ENCODE data around the gene ABCA2.
A peak's percentile ranks its signal among the peaks of the same experiment; 100 is the strongest.

Gene ABCA2

GRCh38 chr9:136992819-136993369 lies 35.1 kb downstream of the ABCA2 start (continued):
- TF ChIP-seq PATZ1 (CRISPR knock-in tag; IDR thresholded peaks at IDR 0.05; ENCODE audit: borderline replicate concordance) (no peak), TOX (CRISPR knock-in tag; IDR thresholded peaks at IDR 0.05; ENCODE audit: borderline replicate concordance) (no peak), ZFP3 (CRISPR knock-in tag; IDR thresholded peaks at IDR 0.05) (no peak), PPARA (CRISPR knock-in tag; IDR thresholded peaks at IDR 0.05; ENCODE audit: borderline replicate concordance) (no peak), CSDC2 (CRISPR knock-in tag; IDR thresholded peaks at IDR 0.05) (no peak)

GRCh38 chr9:136991993-136992818 lies 35.8 kb downstream of the ABCA2 start, which contains the start of gene PAXX:
Gene PAXX (plus strand): TSS chr9:136992422. CDS start chr9:136992444, 22 bp downstream.
- ATAC-seq = peak; percentile 88
- no peak for TF ChIP-seq GLIS3 (CRISPR knock-in tag; IDR thresholded peaks at IDR 0.05)
- TF ChIP-seq ZFP30 (CRISPR knock-in tag; IDR thresholded peaks at IDR 0.05) = no peak
- no peak for TF ChIP-seq ZFP3 (CRISPR knock-in tag; IDR thresholded peaks at IDR 0.05)
- no peak for TF ChIP-seq ESRRG (CRISPR knock-in tag; IDR thresholded peaks at IDR 0.05)
- no peak for TF ChIP-seq ARNTL (CRISPR knock-in tag; IDR thresholded peaks at IDR 0.05; ENCODE audit: borderline replicate concordance, low read depth)
- no peak for TF ChIP-seq POU6F1 (CRISPR knock-in tag; IDR thresholded peaks at IDR 0.05; ENCODE audit: borderline replicate concordance, low read depth)
- TF ChIP-seq BACH2 (CRISPR knock-in tag; IDR thresholded peaks at IDR 0.05; ENCODE audit: borderline replicate concordance) = no peak
- no peak for TF ChIP-seq RARB (CRISPR knock-in tag; IDR thresholded peaks at IDR 0.05)
- TF ChIP-seq CREB5 (CRISPR knock-in tag; IDR thresholded peaks at IDR 0.05; ENCODE audit: low read depth) = no peak

GRCh38 chr9:136990242-136990911 lies 37.7 kb downstream of the ABCA2 start:
- TF ChIP-seq RARB (CRISPR knock-in tag; IDR thresholded peaks at IDR 0.05) (no peak), CSRNP3 (CRISPR knock-in tag; IDR thresholded peaks at IDR 0.05) (no peak), CSDC2 (CRISPR knock-in tag; IDR thresholded peaks at IDR 0.05) (no peak), ZFP3 (CRISPR knock-in tag; IDR thresholded peaks at IDR 0.05) (no peak), BACH2 (CRISPR knock-in tag; IDR thresholded peaks at IDR 0.05; ENCODE audit: borderline replicate concordance) (no peak), ZNF8 (CRISPR knock-in tag; IDR thresholded peaks at IDR 0.05) (no peak), ESRRG (CRISPR knock-in tag; IDR thresholded peaks at IDR 0.05) (no peak), TCF4 (CRISPR knock-in tag; IDR thresholded peaks at IDR 0.05; ENCODE audit: borderline replicate concordance) (no peak), PPARA (CRISPR knock-in tag; IDR thresholded peaks at IDR 0.05; ENCODE audit: borderline replicate concordance) (no peak), GLIS3 (CRISPR knock-in tag; IDR thresholded peaks at IDR 0.05) (no peak)
- ATAC-seq = no peak

GRCh38 chr9:136988872-136989271 lies 39.2 kb downstream of the ABCA2 start:
- TF ChIP-seq ZNF70 (CRISPR knock-in tag; IDR thresholded peaks at IDR 0.05) (no peak), ZC3H10 (CRISPR knock-in tag; IDR thresholded peaks at IDR 0.05) (no peak), GLIS3 (CRISPR knock-in tag; IDR thresholded peaks at IDR 0.05) (no peak), TCF4 (CRISPR knock-in tag; IDR thresholded peaks at IDR 0.05; ENCODE audit: borderline replicate concordance) (no peak), TOX (CRISPR knock-in tag; IDR thresholded peaks at IDR 0.05; ENCODE audit: borderline replicate concordance) (no peak), ZNF8 (CRISPR knock-in tag; IDR thresholded peaks at IDR 0.05) (no peak), ARNTL (CRISPR knock-in tag; IDR thresholded peaks at IDR 0.05; ENCODE audit: borderline replicate concordance, low read depth) (no peak), POU6F1 (CRISPR knock-in tag; IDR thresholded peaks at IDR 0.05; ENCODE audit: borderline replicate concordance, low read depth) (no peak), CREB5 (CRISPR knock-in tag; IDR thresholded peaks at IDR 0.05; ENCODE audit: low read depth) (no peak), OSR1 (CRISPR knock-in tag; IDR thresholded peaks at IDR 0.05) (no peak), RARB (CRISPR knock-in tag; IDR thresholded peaks at IDR 0.05) (no peak)
- no peak for ATAC-seq

Data from SK-N-SH treated with all-trans-retinoic acid at 6 μM for 48 hours (cell line).